Keratinocyte (primary cell): ENCODE results near the gene PRR16. TPM values are rescaled to one million over a fixed set of nuclear protein-coding genes. Genes with fewer than 3 reads are reported as not detected.

ENCODE experiments used
- DNase-seq: peaks from one replicate; pipeline ENCODE4 v3.0.0-alpha.2; 2011; ENCODE audit warnings: low read depth, missing footprints, low spot score
- FAIRE-seq: peaks from 2 replicates; lab custom pipeline; 2011; peaks lifted over from hg19 to GRCh38; lab: Jason Lieb, UNC
- H2AFZ ChIP-seq: 2 replicates; pipeline ENCODE4 v1.6.0; 2012; ENCODE audit warnings: low read length, control low read depth, inconsistent platforms; ENCODE audit not compliant: control insufficient read depth
- H3K27ac ChIP-seq: 2 replicates; pipeline ENCODE4 v1.5.1; 2011; ENCODE audit warnings: low read length; ENCODE audit not compliant: control insufficient read depth, insufficient read depth
- H3K27me3 ChIP-seq: 3 replicates; pipeline ENCODE4 v1.6.0; 2011; ENCODE audit warnings: low read length; ENCODE audit not compliant: control insufficient read depth, insufficient read depth; ENCODE audit errors: extremely low read depth
- H3K36me3 ChIP-seq, 2 experiments: 2 replicates in 1 of 2; 3 replicates in 1 of 2; pipeline ENCODE4 v1.5.1; 2011; ENCODE audit warnings: low read length in 2 of 2, mild to moderate bottlenecking in 1 of 2; ENCODE audit not compliant: control insufficient read depth in 2 of 2, insufficient read depth in 2 of 2; ENCODE audit errors: extremely low read depth in 1 of 2
- H3K4me1 ChIP-seq: 3 replicates; pipeline ENCODE4 v1.5.1; 2011; ENCODE audit warnings: low read length; ENCODE audit not compliant: control insufficient read depth, insufficient read depth; ENCODE audit errors: extremely low read depth
- H3K4me2 ChIP-seq: 3 replicates; pipeline ENCODE4 v1.6.0; 2011; ENCODE audit warnings: low read depth, low read length; ENCODE audit not compliant: control insufficient read depth, insufficient read depth; ENCODE audit errors: extremely low read depth
- H3K4me3 ChIP-seq, 3 experiments: fragments of 200-600 bp in 1 of 3; sonication (generic) in 1 of 3; 2 replicates in 2 of 3; 3 replicates in 1 of 3; pipeline ENCODE4 v1.5.1; 2011 to 2016; ENCODE audit warnings: low read length in 3 of 3, mild to moderate bottlenecking in 3 of 3, control low read depth in 2 of 3, inconsistent platforms in 1 of 3, low read depth in 1 of 3, mixed read lengths in 1 of 3, mixed run types in 1 of 3, moderate library complexity in 1 of 3; ENCODE audit not compliant: control insufficient read depth in 2 of 3, insufficient read depth in 2 of 3; ENCODE audit errors: extremely low read depth in 1 of 3
- H3K79me2 ChIP-seq: 2 replicates; pipeline ENCODE4 v1.6.0; 2012; ENCODE audit warnings: low read length; ENCODE audit not compliant: control insufficient read depth, insufficient read depth
- H3K9ac ChIP-seq: 3 replicates; pipeline ENCODE4 v1.6.0; 2011; ENCODE audit warnings: low read length; ENCODE audit not compliant: control insufficient read depth, insufficient read depth; ENCODE audit errors: extremely low read depth
- H3K9me1 ChIP-seq: 3 replicates; pipeline ENCODE4 v1.6.0; 2011; ENCODE audit warnings: low read length; ENCODE audit not compliant: control insufficient read depth, insufficient read depth; ENCODE audit errors: extremely low read depth
- H3K9me3 ChIP-seq: 2 replicates; pipeline ENCODE4 v1.5.1; 2012; ENCODE audit warnings: low read depth, low read length; ENCODE audit not compliant: control insufficient read depth
- H4K20me1 ChIP-seq: 3 replicates; pipeline ENCODE4 v1.6.0; 2011; ENCODE audit warnings: low read length; ENCODE audit not compliant: control insufficient read depth, insufficient read depth; ENCODE audit errors: extremely low read depth
- CTCF ChIP-seq, 3 experiments: IDR thresholded peaks in 1 of 3; conservative IDR thresholded peaks in 1 of 3; optimal IDR thresholded peaks in 1 of 3; 2 replicates in 2 of 3; 3 replicates in 1 of 3; pipeline versions ENCODE3 to v1.5.1; 2011; ENCODE audit warnings: low read length in 3 of 3, mild to moderate bottlenecking in 3 of 3, moderate library complexity in 2 of 3, control low read depth in 1 of 3, inconsistent platforms in 1 of 3; ENCODE audit not compliant: insufficient read depth in 2 of 3; ENCODE audit errors: extremely low read depth in 1 of 3
- EZH2 ChIP-seq: IDR thresholded peaks from one replicate; pipeline ENCODE4 v1.6.1; 2012; ENCODE audit warnings: inconsistent platforms, mild to moderate bottlenecking, low read length, moderate library complexity
- dilution Hi-C: fragments of 300-500 bp; cut with MboI; formaldehyde crosslinking; loops from one replicate; pipeline ENCODE4 v1.7.0; 2020; ENCODE audit warnings: low sequenced_read_pairs; ENCODE audit not compliant: extremely low pct_ligation_motif_present
- polyA plus RNA-seq, 5 experiments: library from polyadenylated mRNA; depleted of rRNA in 3 of 5; stranded (reverse) in 3 of 5; stranded (forward) in 1 of 5; unstranded in 1 of 5; fragments of >200 nt; gene quantifications; 1 replicate in 1 of 5; 2 replicates in 3 of 5; 3 replicates in 1 of 5; pipeline versions ENCODE4 v1.2.1 to v1.2.3, GENCODE V29; 2011 to 2012; ENCODE audit warnings: missing spikeins in 2 of 5, low read depth in 1 of 5, low replicate concordance in 1 of 5

PRR16 gene
- polyA plus RNA-seq, 1 donor (not counting 4 experiments of a cell fraction or from before 2014, with no cell fraction given) = 0.05 TPM

- H3K36me3 ChIP-seq = no peaks in the 10 kb centered on the region
- H3K4me1 ChIP-seq = peaks cover 9% of the 10 kb centered on the region
- peak overlapping the region in 1 of 3 experiments; percentile 22 for H3K4me3 ChIP-seq
- H2AFZ ChIP-seq = peak overlapping the region; percentile 26
- no peaks in the 10 kb centered on the region for H3K9me1 ChIP-seq
- H3K9ac ChIP-seq = no peak overlapping the region
- H3K27me3 ChIP-seq = peaks cover 35% of the 10 kb centered on the region
- no peak for TF ChIP-seq CTCF (optimal IDR thresholded peaks at IDR 0.05 in 1 of 3, IDR thresholded peaks at IDR 0.05 in 1 of 3, conservative IDR thresholded peaks at IDR 0.05 in 1 of 3; ENCODE audit: extremely low read depth in 1 of 3, insufficient read depth in 2 of 3, low read length in 3 of 3)
- no peak for TF ChIP-seq EZH2
- DNase-seq = no peak
- no peaks in the 10 kb centered on the region for H3K79me2 ChIP-seq
- H3K9me3 ChIP-seq = no peaks in the 10 kb centered on the region
- H3K27ac ChIP-seq = no peak overlapping the region
- FAIRE-seq = no peak
- peak overlapping the region; percentile 75 for H3K4me2 ChIP-seq
- dilution Hi-C loops = no loop called here
- no peaks in the 10 kb centered on the region for H4K20me1 ChIP-seq
Measured at GRCh38 chr5:120465436-120465961, 1.4 kb downstream of the PRR16 start.

GRCh38 chr5:120466341-120467006 lies 2.4 kb downstream of the PRR16 start:
- no peak for TF ChIP-seq EZH2
- no peak for TF ChIP-seq CTCF (optimal IDR thresholded peaks at IDR 0.05 in 1 of 3, IDR thresholded peaks at IDR 0.05 in 1 of 3, conservative IDR thresholded peaks at IDR 0.05 in 1 of 3; ENCODE audit: extremely low read depth in 1 of 3, insufficient read depth in 2 of 3, low read length in 3 of 3)
- no peak overlapping the region for H3K4me3 ChIP-seq
- DNase-seq = no peak
- H3K9me3 ChIP-seq = no peaks in the 10 kb centered on the region
- H3K4me2 ChIP-seq = no peak overlapping the region
- no peaks in the 10 kb centered on the region for H3K9me1 ChIP-seq
- no peak overlapping the region for H3K27ac ChIP-seq
- no peak overlapping the region for H2AFZ ChIP-seq
- no peaks in the 10 kb centered on the region for H3K79me2 ChIP-seq
- peaks cover 9% of the 10 kb centered on the region for H3K4me1 ChIP-seq
- dilution Hi-C loops = no loop called here
- H3K9ac ChIP-seq = no peak overlapping the region
- peaks cover 35% of the 10 kb centered on the region for H3K27me3 ChIP-seq
- no peak for FAIRE-seq
- no peaks in the 10 kb centered on the region for H3K36me3 ChIP-seq
- H4K20me1 ChIP-seq = no peaks in the 10 kb centered on the region
